ENCODE measurements around the gene TCEANC2.

Gene TCEANC2

DNA sequence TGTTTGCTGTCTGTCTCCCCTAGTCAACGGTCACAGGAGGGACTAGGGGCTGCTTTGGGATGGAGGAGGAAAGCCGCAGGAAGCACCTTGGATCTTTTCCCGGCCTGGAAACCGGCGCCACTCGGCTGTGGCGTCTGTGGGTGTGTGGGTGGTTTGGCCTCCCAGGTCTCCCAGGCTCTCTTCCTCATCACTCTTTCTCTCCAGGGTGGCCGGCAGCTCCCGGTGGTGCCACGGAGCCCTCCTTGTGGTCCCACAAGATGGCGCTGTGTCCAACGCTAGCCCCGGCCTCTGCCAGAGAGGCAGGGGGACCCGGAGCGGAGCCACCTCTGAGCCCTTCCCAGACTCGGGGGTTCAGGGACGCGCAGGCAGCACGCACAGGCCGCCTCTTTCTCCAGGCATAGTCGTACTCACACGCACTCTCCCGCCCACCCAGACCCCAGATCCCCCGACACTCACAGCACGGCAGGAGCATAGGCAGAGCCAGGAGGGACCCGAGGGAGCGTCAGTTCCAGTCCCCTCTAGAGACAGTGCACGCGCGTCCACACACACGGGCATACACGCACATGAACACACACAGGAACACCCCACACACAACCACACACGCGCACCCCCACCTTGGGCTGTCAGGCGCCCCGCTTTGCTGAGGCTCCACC lies 68.2 kb downstream of the TCEANC2 start:
- no peak for FAIRE-seq

DNA sequence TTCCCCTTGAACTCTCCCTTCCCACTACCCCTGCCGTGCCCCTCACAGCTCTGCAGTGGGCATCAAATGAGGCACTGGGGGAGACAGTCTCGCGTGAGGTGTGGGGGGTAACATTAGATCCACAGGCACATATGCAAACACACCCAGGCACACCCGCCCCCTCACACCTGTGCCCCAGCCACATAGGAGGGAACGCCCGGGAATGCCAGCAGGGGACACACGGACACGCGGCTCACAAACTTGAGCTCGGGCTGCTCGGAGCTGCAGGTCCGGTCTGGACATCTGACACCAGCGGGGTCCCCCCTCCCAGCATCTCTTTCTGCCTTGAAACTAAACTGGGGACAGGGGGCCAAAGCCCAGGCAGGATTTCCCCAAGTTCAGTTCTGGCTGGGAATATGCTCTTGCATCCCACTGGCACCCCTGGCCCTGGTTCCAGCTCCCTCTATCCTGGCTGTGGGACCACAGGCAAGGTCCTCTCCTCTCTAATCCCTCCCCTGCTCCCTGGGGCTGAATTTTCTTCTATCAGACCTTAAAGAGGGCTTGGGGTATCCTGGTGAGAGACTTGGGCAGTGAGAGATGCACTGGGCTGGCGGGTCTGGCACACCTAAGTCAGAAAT lies 68.8 kb downstream of the TCEANC2 start:
- TF ChIP-seq, protein P1, sequence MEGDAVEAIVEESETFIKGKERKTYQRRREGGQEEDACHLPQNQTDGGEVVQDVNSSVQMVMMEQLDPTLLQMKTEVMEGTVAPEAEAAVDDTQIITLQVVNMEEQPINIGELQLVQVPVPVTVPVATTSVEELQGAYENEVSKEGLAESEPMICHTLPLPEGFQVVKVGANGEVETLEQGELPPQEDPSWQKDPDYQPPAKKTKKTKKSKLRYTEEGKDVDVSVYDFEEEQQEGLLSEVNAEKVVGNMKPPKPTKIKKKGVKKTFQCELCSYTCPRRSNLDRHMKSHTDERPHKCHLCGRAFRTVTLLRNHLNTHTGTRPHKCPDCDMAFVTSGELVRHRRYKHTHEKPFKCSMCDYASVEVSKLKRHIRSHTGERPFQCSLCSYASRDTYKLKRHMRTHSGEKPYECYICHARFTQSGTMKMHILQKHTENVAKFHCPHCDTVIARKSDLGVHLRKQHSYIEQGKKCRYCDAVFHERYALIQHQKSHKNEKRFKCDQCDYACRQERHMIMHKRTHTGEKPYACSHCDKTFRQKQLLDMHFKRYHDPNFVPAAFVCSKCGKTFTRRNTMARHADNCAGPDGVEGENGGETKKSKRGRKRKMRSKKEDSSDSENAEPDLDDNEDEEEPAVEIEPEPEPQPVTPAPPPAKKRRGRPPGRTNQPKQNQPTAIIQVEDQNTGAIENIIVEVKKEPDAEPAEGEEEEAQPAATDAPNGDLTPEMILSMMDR (IDR thresholded peaks at IDR 0.05; ENCODE audit: insufficient read depth, missing control alignments): no peak
- FAIRE-seq (no peak), DNase-seq (ENCODE audit: insufficient read length, low spot score) (no peak)

More for the DNA sequence above, 68.2 kb downstream of the TCEANC2 start:
- peak; percentile 96 for DNase-seq (ENCODE audit: insufficient read length, low spot score)
- TF ChIP-seq, protein P1 (IDR thresholded peaks at IDR 0.05; ENCODE audit: insufficient read depth, missing control alignments): peak; percentile 78

DNA sequence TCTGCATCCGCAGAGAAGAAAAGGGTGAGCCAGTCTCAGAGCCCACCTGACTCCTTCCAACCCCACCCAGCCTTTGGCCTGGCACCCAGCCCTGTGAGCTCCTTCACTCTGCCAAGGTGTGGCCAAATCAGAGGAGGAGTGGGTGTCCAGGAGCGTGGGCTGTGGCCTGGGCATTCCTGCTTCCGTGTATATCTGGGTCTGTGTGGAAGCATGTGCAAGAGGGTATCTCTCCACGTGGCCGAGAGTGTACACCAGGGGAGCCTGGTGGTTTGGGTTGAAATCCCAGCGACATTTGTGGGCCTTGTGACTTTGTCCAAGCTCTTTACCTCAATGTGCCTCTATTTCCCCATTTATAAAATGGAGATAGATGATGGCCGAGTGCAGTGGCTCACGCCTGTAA lies 69.6 kb downstream of the TCEANC2 start:
- FAIRE-seq: no peak

GRCh38 chr1:54124472-54124871 lies 71.1 kb downstream of the TCEANC2 start:
- no peak for DNase-seq (ENCODE audit: insufficient read length, low spot score)
- FAIRE-seq: no peak
- TF ChIP-seq, protein P1 (IDR thresholded peaks at IDR 0.05; ENCODE audit: insufficient read depth, missing control alignments): no peak

More for the DNA sequence above, 69.6 kb downstream of the TCEANC2 start:
- TF ChIP-seq, protein P1 (IDR thresholded peaks at IDR 0.05; ENCODE audit: insufficient read depth, missing control alignments): no peak
- no peak for DNase-seq (ENCODE audit: insufficient read length, low spot score)

DNA sequence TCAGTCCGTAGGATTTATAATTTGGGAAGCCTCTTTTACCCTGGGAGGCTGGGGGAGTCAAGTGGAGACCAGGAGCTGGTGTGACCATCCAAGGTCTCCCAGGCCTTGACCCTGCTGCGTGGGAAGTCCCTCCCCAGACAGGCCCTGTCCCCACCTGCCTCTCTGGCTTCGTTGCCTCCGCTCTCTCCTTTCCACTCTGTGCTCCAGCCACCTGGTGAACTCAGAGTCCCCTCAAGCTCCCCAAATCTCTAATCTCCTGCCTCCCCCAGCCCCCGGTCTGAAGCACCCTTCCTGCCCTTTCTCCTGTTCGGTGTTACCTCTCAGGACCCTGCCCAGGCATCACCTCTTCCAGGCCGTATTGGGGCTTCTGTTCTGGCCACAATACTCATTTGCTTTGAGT lies 71.5 kb downstream of the TCEANC2 start:
- FAIRE-seq: no peak
- TF ChIP-seq, protein P1 (IDR thresholded peaks at IDR 0.05; ENCODE audit: insufficient read depth, missing control alignments): no peak
- no peak for DNase-seq (ENCODE audit: insufficient read length, low spot score)

DNA sequence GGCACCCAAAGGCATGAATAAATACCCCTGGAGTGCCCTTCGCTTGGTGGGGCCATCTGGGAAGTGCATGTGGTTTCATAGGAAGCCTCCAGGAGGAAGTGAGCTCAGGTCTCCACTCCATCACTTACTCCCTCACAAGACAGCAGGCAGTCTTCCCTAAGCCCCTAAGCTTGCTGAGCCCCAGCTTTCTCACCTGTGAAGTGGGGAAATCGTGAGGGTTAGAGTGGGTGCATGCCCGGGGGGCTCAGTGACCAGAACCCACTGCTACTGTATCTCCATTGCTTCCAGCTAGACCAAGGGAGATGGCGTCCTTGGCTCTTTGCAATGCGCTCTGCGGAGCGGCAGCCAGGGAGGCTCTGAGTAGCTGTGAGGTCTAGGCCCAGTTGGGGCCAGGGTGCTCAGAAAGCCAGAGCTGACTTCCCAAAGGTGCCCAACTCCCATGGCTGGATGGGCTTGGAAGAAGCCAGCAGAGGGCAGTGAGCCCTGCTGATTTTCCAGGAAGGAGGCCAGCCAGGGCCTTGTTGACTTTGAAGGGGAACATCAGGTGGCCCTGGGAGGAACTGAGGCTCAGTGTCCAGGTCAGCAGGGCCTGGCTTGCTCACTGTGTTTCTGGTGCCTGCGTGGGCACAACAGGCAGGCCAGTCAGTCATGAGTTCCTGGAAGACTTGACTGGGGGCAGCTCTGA lies 72.1 kb downstream of the TCEANC2 start:
- TF ChIP-seq, protein P1 (IDR thresholded peaks at IDR 0.05; ENCODE audit: insufficient read depth, missing control alignments): peak; percentile 38
- DNase-seq (ENCODE audit: insufficient read length, low spot score) (no peak), FAIRE-seq (no peak)
